Measurements from ENCODE around the gene HSF5. TPM values are rescaled to one million over a fixed set of nuclear protein-coding genes. Genes with fewer than 3 reads are reported as not detected.
A peak's percentile ranks its signal among the peaks of the same experiment; 100 is the strongest.

Gene HSF5
- total and polyA plus RNA-seq, 2 of the 13 experiments (the other 11 are each of a cell fraction or from before 2014, with no cell fraction given): not detected

DNA sequence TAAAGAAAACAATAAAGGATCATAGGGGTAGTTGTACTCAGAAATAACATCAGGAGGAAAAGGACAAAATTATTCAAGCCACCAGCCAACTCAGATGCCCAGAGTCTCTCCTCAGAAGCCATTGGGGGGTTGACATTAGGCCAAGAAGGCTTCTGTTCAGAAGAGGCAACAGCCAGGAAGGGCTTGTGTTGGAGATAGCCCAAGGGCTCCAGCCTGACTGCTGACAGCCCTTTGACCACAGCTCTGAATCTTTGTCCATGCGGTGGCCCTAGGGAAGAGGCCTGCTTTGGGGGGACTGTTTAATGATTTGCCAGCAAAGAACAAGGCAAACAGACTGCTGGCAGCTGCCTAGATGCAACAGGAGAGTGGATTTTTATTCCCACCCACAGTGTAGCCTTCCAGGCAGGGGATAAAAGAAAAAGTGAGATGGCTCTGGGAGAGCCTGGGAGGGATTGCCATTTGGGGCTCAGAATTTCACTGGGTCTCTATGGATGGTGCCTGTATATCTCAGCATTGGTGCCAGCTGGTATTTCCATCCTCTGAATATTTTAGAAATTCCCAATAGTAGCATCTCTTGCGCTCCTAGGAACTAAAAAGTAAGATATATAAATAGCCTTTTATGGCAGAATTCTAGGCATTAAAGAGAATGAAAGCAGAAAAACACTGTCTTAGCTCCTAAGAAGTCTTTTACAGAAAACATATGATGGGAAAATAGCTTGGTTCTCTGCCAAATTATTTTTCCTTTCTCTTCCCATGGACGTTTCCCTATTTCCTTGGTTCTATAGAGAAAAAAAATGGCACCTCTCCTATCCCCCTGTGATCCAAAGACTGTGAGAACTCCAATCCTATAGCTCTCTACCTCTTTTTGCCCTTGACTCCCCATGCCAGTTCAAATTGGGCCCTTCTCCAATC, 106.8 kb downstream of the HSF5 start (continued):
- TF ChIP-seq, protein P1, sequence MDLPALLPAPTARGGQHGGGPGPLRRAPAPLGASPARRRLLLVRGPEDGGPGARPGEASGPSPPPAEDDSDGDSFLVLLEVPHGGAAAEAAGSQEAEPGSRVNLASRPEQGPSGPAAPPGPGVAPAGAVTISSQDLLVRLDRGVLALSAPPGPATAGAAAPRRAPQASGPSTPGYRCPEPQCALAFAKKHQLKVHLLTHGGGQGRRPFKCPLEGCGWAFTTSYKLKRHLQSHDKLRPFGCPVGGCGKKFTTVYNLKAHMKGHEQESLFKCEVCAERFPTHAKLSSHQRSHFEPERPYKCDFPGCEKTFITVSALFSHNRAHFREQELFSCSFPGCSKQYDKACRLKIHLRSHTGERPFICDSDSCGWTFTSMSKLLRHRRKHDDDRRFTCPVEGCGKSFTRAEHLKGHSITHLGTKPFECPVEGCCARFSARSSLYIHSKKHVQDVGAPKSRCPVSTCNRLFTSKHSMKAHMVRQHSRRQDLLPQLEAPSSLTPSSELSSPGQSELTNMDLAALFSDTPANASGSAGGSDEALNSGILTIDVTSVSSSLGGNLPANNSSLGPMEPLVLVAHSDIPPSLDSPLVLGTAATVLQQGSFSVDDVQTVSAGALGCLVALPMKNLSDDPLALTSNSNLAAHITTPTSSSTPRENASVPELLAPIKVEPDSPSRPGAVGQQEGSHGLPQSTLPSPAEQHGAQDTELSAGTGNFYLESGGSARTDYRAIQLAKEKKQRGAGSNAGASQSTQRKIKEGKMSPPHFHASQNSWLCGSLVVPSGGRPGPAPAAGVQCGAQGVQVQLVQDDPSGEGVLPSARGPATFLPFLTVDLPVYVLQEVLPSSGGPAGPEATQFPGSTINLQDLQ (CRISPR knock-in tag; IDR thresholded peaks at IDR 0.05): no peak
- TF ChIP-seq ADNP (CRISPR knock-in tag; IDR thresholded peaks at IDR 0.05): no peak
- TF ChIP-seq, protein P2, sequence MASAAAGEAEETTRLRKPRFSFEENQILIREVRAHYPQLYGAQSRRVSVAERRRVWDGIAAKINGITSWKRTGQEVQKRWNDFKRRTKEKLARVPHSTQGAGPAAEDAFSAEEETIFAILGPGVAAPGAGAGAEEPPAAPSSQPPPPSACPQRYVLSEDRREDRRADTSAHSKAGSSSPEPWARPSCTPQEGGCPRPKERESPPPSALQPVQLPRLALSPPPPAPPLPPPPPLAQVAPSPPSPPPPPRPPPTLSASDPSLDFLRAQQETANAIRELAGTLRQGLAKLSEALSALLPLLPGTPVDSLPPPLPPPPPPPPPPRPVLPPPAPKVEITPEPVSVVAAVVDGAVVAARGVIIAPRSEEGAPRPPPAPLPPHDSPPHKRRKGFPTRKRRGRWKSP (CRISPR knock-in tag; IDR thresholded peaks at IDR 0.05): peak; percentile 72; the same call in 1 of the 2 replicates
- peak; percentile 94 for TF ChIP-seq SOX5 (CRISPR knock-in tag; IDR thresholded peaks at IDR 0.05; ENCODE audit: borderline replicate concordance)
- TF ChIP-seq KDM3A (CRISPR knock-in tag; IDR thresholded peaks at IDR 0.05; ENCODE audit: low read depth): peak; percentile 86; the same call in 1 of the 2 replicates
- peak; percentile 58 for TF ChIP-seq GABPB1 (CRISPR knock-in tag; IDR thresholded peaks at IDR 0.05)
- peak; percentile 83 for TF ChIP-seq GFI1 (CRISPR knock-in tag; IDR thresholded peaks at IDR 0.05; ENCODE audit: borderline replicate concordance)
- peak in 1 of 2 experiments; percentile 58; a peak in 1 of 4 replicates for TF ChIP-seq ATF4 (CRISPR knock-in tag; IDR thresholded peaks at IDR 0.05)
- no peak for TF ChIP-seq ZNF773 (CRISPR knock-in tag; IDR thresholded peaks at IDR 0.05; ENCODE audit: borderline replicate concordance)
- no peak for TF ChIP-seq EZH2 (conservative IDR thresholded peaks at IDR 0.05; ENCODE audit: low read depth, low read length)
- TF ChIP-seq ZNF263 (CRISPR knock-in tag; IDR thresholded peaks at IDR 0.05): peak; percentile 57; the same call in 1 of the 2 replicates
- TF ChIP-seq, protein P3, sequence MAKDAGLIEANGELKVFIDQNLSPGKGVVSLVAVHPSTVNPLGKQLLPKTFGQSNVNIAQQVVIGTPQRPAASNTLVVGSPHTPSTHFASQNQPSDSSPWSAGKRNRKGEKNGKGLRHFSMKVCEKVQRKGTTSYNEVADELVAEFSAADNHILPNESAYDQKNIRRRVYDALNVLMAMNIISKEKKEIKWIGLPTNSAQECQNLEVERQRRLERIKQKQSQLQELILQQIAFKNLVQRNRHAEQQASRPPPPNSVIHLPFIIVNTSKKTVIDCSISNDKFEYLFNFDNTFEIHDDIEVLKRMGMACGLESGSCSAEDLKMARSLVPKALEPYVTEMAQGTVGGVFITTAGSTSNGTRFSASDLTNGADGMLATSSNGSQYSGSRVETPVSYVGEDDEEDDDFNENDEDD (CRISPR knock-in tag; IDR thresholded peaks at IDR 0.05; ENCODE audit: borderline replicate concordance): peak; percentile 66; the same call in 1 of the 2 replicates
- TF ChIP-seq SMARCC2 (IDR thresholded peaks at IDR 0.05): no peak
- peak; percentile 98 for TF ChIP-seq ZNF644 (CRISPR knock-in tag; IDR thresholded peaks at IDR 0.05; ENCODE audit: low read depth)
- TF ChIP-seq, protein P4, sequence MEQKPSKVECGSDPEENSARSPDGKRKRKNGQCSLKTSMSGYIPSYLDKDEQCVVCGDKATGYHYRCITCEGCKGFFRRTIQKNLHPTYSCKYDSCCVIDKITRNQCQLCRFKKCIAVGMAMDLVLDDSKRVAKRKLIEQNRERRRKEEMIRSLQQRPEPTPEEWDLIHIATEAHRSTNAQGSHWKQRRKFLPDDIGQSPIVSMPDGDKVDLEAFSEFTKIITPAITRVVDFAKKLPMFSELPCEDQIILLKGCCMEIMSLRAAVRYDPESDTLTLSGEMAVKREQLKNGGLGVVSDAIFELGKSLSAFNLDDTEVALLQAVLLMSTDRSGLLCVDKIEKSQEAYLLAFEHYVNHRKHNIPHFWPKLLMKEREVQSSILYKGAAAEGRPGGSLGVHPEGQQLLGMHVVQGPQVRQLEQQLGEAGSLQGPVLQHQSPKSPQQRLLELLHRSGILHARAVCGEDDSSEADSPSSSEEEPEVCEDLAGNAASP (CRISPR knock-in tag; IDR thresholded peaks at IDR 0.05; ENCODE audit: borderline replicate concordance): peak; percentile 88; the same call in 1 of the 2 replicates
- no peak for TF ChIP-seq XBP1 (CRISPR knock-in tag; IDR thresholded peaks at IDR 0.05)
- TF ChIP-seq THAP11 (CRISPR knock-in tag; IDR thresholded peaks at IDR 0.05): peak; percentile 83
- TF ChIP-seq BRCA1 (CRISPR knock-in tag; IDR thresholded peaks at IDR 0.05): peak; percentile 40; the same call in 1 of the 2 replicates
- TF ChIP-seq LCORL (IDR thresholded peaks at IDR 0.05): no peak
- TF ChIP-seq LCORL (CRISPR knock-in tag; IDR thresholded peaks at IDR 0.05): peak; percentile 62

All from HepG2 (cell line).